ENCODE measurements around the gene CD83. TPM values are rescaled to one million over a fixed set of nuclear protein-coding genes. Genes with fewer than 3 reads are reported as not detected.

The CD83 gene
- total RNA-seq, 2 donors from 2014 or later: 1.3 to 2.3 TPM

- ATAC-seq: no peak
- intact Hi-C loops (cut with DNase I): no loop called here
Observed at GRCh38 chr6:14151773-14152172, 34.2 kb downstream of the CD83 start.

DNA sequence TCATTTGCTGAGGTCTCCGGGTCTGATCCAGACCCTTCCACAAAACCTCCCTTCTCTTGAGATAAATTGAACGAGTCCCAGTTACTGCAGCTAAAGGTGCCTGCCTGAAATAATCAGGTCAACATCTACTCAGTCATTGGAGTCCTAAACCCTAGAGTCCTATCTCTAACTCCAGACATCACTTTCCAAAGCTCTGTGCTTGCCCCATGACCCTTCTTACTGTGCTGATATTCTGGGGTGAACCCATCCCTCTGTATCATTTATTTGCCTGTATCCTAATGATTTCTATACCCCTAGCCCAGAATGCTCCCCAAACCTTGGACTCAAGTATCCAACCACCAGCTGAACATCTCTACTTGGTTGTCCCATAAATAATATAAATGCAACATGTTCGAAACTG, 35.7 kb downstream of the CD83 start:
- Histone ChIP-seq H3K27me3 (no peaks in the 10 kb centered on the region), H3K4me1 (no peaks in the 10 kb centered on the region), H3K4me3 (no peak overlapping the region), H3K9me3 (no peaks in the 10 kb centered on the region), H3K27ac (no peak overlapping the region), H3K36me3 (replicated peaks in 1 of 2; ENCODE audit: insufficient read depth in 1 of 2, low read depth in 2 of 2) (no peaks in the 10 kb centered on the region)
- 73 to 79% methylated on average over 3 of the region's 3 CpGs for WGBS, 2 donors
- no peak for ATAC-seq
- DNase-seq: no peak
- intact Hi-C loops (cut with DNase I): no loop called here
- TF ChIP-seq POLR2A (IDR thresholded peaks at IDR 0.05): no peak
- no peak for TF ChIP-seq CTCF (IDR thresholded peaks at IDR 0.05)

More at GRCh38 chr6:14151773-14152172, 34.2 kb downstream of the CD83 start:
- Histone ChIP-seq H3K36me3 (replicated peaks in 1 of 2; ENCODE audit: insufficient read depth in 1 of 2, low read depth in 2 of 2) (no peaks in the 10 kb centered on the region), H3K4me3 (no peak overlapping the region), H3K4me1 (no peaks in the 10 kb centered on the region), H3K9me3 (no peaks in the 10 kb centered on the region), H3K27me3 (no peaks in the 10 kb centered on the region), H3K27ac (no peak overlapping the region)
- no peak for DNase-seq
- whole genome bisulfite sequencing, 2 donors: 80 to 81% methylated on average over 1 of the region's 1 CpG
- no peak for TF ChIP-seq CTCF (IDR thresholded peaks at IDR 0.05)
- no peak for TF ChIP-seq POLR2A (IDR thresholded peaks at IDR 0.05)

DNA sequence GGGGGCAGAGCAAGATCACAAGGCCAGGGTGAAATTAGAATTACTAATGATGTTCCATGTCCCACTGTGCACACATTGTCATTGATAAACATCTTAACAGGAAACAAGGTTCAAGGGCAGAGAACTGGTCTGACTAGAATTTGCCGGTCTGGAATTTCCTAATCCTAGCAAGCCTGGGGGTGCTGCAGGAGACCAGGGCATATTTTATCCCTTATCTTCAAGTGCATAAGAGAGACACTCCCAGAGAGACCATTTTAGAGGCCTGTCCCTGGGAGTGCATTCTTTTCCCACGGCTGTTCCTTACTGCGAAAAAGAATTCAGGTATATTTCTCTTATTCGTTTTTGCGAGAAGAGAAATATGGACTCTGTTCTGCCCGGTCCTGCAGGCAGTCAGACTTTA, 41.5 kb downstream of the CD83 start:
- ATAC-seq: no peak
- 76 to 80% methylated on average over 6 of the region's 6 CpGs for WGBS, 2 donors

GRCh38 chr6:14162826-14163225, 45.3 kb downstream of the CD83 start:
- ATAC-seq: no peak
- H3K4me1 ChIP-seq: no peaks in the 10 kb centered on the region
- intact Hi-C loops (cut with DNase I): no loop called here

More for the DNA sequence above, 41.5 kb downstream of the CD83 start:
- no peak overlapping the region for H3K27ac ChIP-seq
- intact Hi-C loops (cut with DNase I): no loop called here
- no peaks in the 10 kb centered on the region for H3K27me3 ChIP-seq
- no peak overlapping the region for H3K4me3 ChIP-seq
- DNase-seq: no peak
- H3K9me3 ChIP-seq: no peaks in the 10 kb centered on the region
- no peaks in the 10 kb centered on the region for H3K36me3 ChIP-seq (replicated peaks in 1 of 2; ENCODE audit: insufficient read depth in 1 of 2, low read depth in 2 of 2)
- no peak for TF ChIP-seq CTCF (IDR thresholded peaks at IDR 0.05)
- no peak for TF ChIP-seq POLR2A (IDR thresholded peaks at IDR 0.05)
- no peaks in the 10 kb centered on the region for H3K4me1 ChIP-seq

More at GRCh38 chr6:14162826-14163225, 45.3 kb downstream of the CD83 start:
- no peaks in the 10 kb centered on the region for H3K9me3 ChIP-seq
- no peaks in the 10 kb centered on the region for H3K27me3 ChIP-seq
- no peak for TF ChIP-seq POLR2A (IDR thresholded peaks at IDR 0.05)
- no peak for TF ChIP-seq CTCF (IDR thresholded peaks at IDR 0.05)
- 82 to 87% methylated on average over 2 of the region's 2 CpGs for WGBS, 2 donors
- no peak for DNase-seq
- H3K27ac ChIP-seq: no peak overlapping the region
- H3K36me3 ChIP-seq (replicated peaks in 1 of 2; ENCODE audit: insufficient read depth in 1 of 2, low read depth in 2 of 2): no peaks in the 10 kb centered on the region
- H3K4me3 ChIP-seq: no peak overlapping the region
